GM21786 (cell line): ENCODE measurements around the gene SLC10A6.

Experiments
- ATAC-seq: cut with Tn5 transposase; IDR thresholded peaks from one replicate; pipeline ENCODE4 v1.9.1; 2021; ENCODE audit not compliant: unreplicated experiment

Gene SLC10A6

DNA sequence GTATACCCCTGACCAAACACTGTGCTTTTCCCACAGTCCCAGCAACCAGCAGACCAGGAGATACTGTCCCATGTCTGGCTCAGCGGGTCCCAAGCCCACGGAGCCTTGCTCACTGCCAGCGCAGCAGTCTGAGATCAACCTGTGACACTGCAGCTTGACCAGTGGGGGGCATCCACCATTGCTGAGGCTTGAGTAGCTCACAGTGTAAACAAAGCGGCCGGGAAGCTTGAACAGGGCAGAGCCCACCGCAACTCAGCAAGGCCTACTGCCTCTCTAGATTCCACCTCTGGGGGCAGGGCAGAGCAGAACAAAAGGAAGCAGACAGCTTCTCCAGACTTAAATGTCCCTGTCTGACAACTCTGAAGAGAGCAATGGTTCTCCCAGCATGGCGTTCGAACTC, 58.1 kb downstream of the SLC10A6 start:
- ATAC-seq, result no peak

DNA sequence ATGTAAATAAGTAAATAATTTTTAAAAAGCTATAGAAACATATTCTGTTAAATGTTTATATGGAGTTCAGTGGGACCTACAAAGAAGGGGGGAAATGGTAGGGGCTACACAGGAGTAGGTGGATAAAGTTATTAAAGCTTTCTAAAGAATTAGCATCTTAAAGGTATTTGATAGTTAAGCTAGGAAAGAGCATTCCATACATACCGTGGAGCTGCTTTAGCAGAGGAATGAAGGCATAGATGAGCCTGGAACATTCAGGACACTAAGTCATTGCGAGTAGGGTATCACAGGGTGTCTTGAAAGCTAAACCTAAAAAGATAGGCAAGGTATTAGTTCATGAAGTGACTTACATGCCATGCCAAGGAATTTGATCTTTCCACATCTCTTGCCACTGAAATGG, 60.4 kb downstream of the SLC10A6 start:
- no peak for ATAC-seq

DNA sequence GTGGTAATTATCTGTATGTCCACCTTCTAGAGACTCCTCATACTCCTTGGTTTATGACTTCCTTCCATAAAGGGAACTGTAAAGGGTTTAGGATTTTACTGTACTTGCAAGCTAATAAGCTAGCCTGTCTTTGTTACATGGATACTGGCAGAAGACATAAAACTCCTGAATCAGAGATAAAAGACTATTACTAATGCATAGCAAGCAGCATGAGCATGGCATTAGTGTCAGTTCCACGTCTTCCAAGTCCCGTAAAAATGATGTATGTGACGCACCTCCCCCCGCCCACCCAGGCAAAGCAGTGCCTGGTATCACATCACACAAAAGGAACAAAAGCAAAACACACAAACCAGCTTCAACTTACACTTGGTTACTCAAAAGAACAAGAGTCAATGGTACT, 71.0 kb downstream of the SLC10A6 start:
- ATAC-seq, result no peak

DNA sequence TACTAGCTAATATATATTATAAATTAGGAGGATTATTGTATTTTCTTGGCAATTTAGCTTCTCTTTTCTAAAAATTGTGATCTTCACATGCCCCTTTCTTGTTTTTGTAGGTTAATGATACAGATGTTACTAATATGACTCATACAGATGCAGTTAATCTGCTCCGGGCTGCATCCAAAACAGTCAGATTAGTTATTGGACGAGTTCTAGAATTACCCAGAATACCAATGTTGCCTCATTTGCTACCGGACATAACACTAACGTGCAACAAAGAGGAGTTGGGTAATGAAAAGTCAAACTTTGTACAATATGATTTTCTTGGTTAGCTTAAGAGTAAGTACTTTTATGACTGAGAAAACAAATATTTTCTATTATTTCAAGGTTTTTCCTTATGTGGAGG, 74.1 kb downstream of the SLC10A6 start:
- ATAC-seq, result no peak
